Activated CD8-positive, alpha-beta T cell treated with anti-CD3 and anti-CD28 coated beads, Interleukin-2, amount 10 ng/mL, durations not matched to agents 7 days and 5 days (primary cell): ENCODE results near the gene WWP2. TPM values are rescaled to one million over a fixed set of nuclear protein-coding genes. Genes with fewer than 3 reads are reported as not detected.

ENCODE experiments used
- ATAC-seq: fragments of 150-1000 bp; cut with Tn5 transposase; one replicate; pipeline ENCODE4 v1.10.0; 2021; ENCODE audit warnings: moderate library complexity
- CTCF ChIA-PET: fragments of 350-600 bp; sonication (Branson Sonifier 250); formaldehyde crosslinking; loops from one replicate; lab custom pipeline; 2021; ENCODE audit warnings: antibody characterized with exemption; lab: Charles Lee
- POLR2A ChIA-PET: fragments of 350-600 bp; sonication (Branson Sonifier 250); formaldehyde crosslinking; loops from one replicate; lab custom pipeline; 2021; ENCODE audit warnings: antibody characterized with exemption; lab: Charles Lee
- DNase-seq: peaks from one replicate; pipeline ENCODE4 v3.0.0-alpha.2; 2020
- H3K27ac Mint-ChIP-seq: one replicate; pipeline ENCODE4 v1.8.0; 2021; ENCODE audit warnings: mild to moderate bottlenecking, mixed read lengths
- H3K27me3 Mint-ChIP-seq: one replicate; pipeline ENCODE4 v1.8.0; 2021; ENCODE audit warnings: low read depth, mixed read lengths
- H3K36me3 Mint-ChIP-seq: one replicate; pipeline ENCODE4 v1.8.0; 2021; ENCODE audit warnings: low read depth, mixed read lengths
- H3K4me1 Mint-ChIP-seq: one replicate; pipeline ENCODE4 v1.8.0; 2021; ENCODE audit warnings: low read depth, mixed read lengths
- H3K4me3 Mint-ChIP-seq: one replicate; pipeline ENCODE4 v1.8.0; 2021; ENCODE audit warnings: mild to moderate bottlenecking, mixed read lengths
- H3K9me3 Mint-ChIP-seq: one replicate; pipeline ENCODE4 v1.8.0; 2022; ENCODE audit warnings: mixed read lengths; ENCODE audit not compliant: insufficient read depth
- total RNA-seq, 2 experiments: library from RNA; stranded (reverse); gene quantifications; one replicate each; pipeline ENCODE4 v1.2.3, GENCODE V29; 2021

WWP2 gene
- total RNA-seq, 2 experiments from 2014 or later: 60.1 to 64.5 TPM

DNA sequence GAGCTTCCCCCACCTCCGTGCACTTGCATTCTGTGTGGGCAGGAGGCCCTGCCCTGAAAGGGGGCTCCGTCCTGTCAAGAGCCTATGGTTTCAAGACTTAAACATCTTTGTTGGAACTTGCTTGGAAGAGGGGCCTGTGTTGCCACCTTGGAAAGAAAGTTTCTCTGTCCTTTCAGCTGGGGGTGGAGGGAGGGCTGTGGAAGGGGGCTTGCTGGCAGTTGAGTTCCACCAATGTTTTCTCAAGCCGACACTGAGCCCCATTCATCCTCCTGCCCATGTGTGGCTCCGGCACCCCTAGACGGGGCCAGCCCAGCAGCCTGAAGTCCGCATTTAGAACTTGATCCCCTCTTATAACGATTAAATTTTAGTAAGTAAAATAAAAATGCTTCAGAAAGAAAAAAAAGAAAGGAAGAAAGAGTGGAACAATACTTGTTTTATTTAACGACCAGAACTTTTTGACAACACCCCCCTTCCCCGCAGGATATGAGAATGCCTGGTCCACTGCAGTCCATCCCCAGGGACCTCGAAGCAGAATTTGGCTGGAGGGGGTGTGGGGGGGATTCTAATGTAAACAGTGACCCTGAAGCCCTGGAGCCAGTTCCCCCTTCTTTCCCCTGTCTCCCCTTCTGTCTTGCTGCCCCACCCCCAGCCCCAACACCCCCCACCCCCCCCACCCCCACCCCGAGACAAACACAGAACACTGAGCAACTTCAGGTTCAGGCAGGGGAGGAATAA is 162.1 kb downstream of the WWP2 start:
- DNase-seq (no peak), ATAC-seq (no peak)
- H3K36me3 Mint-ChIP-seq: no peaks in the 10 kb centered on the region
- no peaks in the 10 kb centered on the region for H3K4me1 Mint-ChIP-seq
- ChIA-PET CTCF (no interaction called here), POLR2A (no interaction called here)
- no peaks in the 10 kb centered on the region for H3K9me3 Mint-ChIP-seq
- no peak overlapping the region for H3K27ac Mint-ChIP-seq
- H3K4me3 Mint-ChIP-seq: no peak overlapping the region
- H3K27me3 Mint-ChIP-seq: no peaks in the 10 kb centered on the region

DNA sequence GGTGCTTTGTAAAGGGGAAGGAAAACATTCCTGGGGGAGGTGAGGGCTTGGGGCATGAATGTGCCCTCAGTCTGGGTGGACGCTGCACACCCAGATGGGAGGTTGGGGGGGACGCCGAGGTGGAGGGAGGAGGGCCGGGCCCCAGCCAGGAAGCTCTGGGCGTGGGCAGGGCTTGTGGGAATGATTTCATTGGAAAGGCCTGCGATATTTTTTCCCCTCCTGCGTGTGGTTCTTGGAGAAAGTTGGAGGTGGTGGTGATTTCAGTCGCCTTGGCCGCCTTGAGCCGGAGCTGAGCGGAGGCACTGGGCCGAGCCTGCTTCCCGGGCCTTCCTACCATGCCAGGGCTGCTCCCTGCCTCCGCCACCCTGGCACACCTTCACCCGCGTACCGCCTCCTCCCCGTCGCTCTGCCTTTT is 162.7 kb downstream of the WWP2 start:
- CTCF ChIA-PET: no interaction called here
- no peaks in the 10 kb centered on the region for H3K4me1 Mint-ChIP-seq
- no peaks in the 10 kb centered on the region for H3K36me3 Mint-ChIP-seq
- H3K9me3 Mint-ChIP-seq: no peaks in the 10 kb centered on the region
- H3K27ac Mint-ChIP-seq: no peak overlapping the region
- POLR2A ChIA-PET: no interaction called here
- ATAC-seq: no peak
- H3K4me3 Mint-ChIP-seq: no peak overlapping the region
- no peak for DNase-seq
- no peaks in the 10 kb centered on the region for H3K27me3 Mint-ChIP-seq

DNA sequence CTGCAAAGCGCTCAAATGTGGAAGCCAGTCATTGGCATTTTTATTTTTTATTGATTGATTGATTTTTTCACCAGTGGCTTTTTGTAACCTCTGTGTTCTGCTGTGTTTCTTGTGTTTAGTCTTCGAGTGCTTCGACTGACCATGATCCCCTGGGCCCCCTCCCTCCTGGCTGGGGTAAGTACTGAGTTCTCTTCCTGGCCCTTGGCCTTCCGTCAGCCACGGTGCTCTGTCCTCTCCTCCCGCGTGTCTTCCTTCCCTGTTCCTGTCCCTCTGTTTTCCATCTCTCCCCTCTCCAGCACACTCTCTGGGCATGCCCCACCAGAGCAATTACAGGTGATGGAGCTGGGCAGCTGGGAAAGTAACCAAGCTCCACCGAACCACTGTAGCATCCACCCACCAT is 163.2 kb downstream of the WWP2 start:
- no peaks in the 10 kb centered on the region for H3K9me3 Mint-ChIP-seq
- no peaks in the 10 kb centered on the region for H3K4me1 Mint-ChIP-seq
- H3K36me3 Mint-ChIP-seq: no peaks in the 10 kb centered on the region
- no peak overlapping the region for H3K27ac Mint-ChIP-seq
- ChIA-PET CTCF (no interaction called here), POLR2A (no interaction called here)
- no peak overlapping the region for H3K4me3 Mint-ChIP-seq
- ATAC-seq (no peak), DNase-seq (no peak)
- no peaks in the 10 kb centered on the region for H3K27me3 Mint-ChIP-seq

DNA sequence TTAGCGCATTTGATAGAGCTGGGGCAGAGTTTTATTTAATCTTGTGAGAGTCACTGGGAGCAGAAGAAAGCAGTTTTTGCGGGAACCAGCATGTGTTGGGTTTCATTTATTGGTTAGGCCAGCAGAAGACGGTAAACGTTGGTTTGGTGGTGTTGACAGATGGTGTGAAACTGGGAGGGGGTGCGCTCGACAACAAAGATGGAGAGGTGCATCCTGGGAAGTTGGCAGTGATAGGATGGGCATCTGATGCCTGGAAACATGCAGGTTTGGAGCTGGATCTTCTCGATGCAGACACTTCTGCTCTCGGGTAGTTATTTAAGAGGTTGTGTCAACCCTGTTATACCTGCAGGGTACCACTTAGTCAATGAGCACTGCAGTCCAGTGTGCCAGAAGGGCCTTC is 164.1 kb downstream of the WWP2 start:
- CTCF ChIA-PET: no interaction called here
- Mint-ChIP-seq H3K27me3 (no peaks in the 10 kb centered on the region), H3K27ac (no peak overlapping the region), H3K9me3 (no peaks in the 10 kb centered on the region), H3K36me3 (peaks cover 3% of the 10 kb centered on the region), H3K4me1 (no peaks in the 10 kb centered on the region), H3K4me3 (no peak overlapping the region)
- no peak for ATAC-seq
- POLR2A ChIA-PET: no interaction called here
- no peak for DNase-seq

DNA sequence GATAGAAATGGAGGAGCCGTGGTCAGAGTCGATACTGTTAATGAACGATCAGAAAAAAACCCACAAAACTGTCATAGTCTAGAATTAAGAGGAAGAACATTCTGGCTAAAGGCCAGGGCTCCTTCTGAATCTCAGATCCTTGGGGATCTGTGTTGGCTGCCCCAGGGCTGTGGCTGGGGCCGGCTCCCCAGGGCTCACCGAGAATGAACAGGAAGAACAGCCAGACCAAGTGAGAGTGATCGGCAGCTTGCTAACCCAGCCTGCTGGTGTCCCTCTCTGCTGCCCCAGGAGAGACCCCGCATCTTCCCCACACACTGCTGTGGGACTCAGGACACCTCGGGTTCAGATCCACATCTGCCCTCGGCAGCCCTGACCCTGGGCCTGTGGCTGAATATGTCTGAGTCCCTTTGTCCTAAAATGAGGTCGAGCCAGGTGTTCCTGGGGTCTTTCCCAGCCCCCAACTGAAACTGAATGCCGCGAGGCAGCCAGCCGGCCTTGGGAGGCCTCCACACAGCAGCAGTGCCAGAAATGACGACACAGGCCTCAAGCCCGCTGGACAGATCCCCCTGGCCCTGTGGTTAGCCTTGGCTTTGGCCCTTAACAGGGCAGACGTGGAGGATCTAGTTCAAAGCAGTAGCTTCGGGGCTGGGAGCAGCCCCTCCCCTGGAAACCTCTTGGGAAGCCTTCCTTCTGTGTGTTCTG is 165.1 kb downstream of the WWP2 start:
- Mint-ChIP-seq H3K27me3 (no peaks in the 10 kb centered on the region), H3K36me3 (peaks cover 5% of the 10 kb centered on the region), H3K27ac (no peak overlapping the region), H3K9me3 (no peaks in the 10 kb centered on the region), H3K4me3 (no peak overlapping the region), H3K4me1 (no peaks in the 10 kb centered on the region)
- CTCF ChIA-PET: interaction anchor here (0.7 to 3.4 kb wide), 2 partner anchors 56 to 218 kb away, joined by 4 to 10 read pairs; no protein-coding TSS in a partner anchor
- ATAC-seq (no peak), DNase-seq (no peak)
- POLR2A ChIA-PET: no interaction called here

DNA sequence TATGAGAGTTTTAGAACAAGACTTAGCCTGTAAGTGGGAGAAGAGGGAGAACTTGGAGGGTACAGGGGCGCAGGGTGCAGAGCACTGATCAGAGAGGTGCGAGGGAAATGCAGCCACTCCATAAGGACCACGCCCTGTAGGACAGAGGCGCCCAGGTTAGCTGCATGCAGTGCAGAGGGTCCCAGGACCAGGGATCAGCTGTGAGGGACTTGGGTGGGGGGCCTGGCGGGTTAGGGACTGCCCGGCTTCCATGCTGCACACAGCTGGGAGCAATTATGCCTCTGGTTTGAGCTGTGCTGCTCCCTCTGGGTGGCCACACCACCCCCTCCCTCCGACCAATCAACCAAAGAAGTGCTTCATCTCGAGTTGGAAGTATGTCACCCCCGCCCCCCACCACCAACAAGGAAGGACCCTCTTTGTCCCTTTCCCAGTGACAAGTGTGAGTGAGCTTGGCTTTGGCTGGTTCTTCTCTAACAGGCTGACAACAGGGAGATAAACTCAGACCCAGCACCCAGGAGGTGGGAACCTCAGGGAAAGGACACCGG is 166.8 kb downstream of the WWP2 start:
- Mint-ChIP-seq H3K4me3 (no peak overlapping the region), H3K27me3 (no peaks in the 10 kb centered on the region), H3K4me1 (no peaks in the 10 kb centered on the region), H3K36me3 (peaks cover 8% of the 10 kb centered on the region), H3K27ac (no peak overlapping the region), H3K9me3 (no peaks in the 10 kb centered on the region)
- ATAC-seq (no peak), DNase-seq (no peak)
- ChIA-PET POLR2A (no interaction called here), CTCF (interaction anchor here (0.9 to 3.4 kb wide), 6 partner anchors 10 to 220 kb away, joined by 3 to 23 read pairs (median 10); no protein-coding TSS in a partner anchor)

DNA sequence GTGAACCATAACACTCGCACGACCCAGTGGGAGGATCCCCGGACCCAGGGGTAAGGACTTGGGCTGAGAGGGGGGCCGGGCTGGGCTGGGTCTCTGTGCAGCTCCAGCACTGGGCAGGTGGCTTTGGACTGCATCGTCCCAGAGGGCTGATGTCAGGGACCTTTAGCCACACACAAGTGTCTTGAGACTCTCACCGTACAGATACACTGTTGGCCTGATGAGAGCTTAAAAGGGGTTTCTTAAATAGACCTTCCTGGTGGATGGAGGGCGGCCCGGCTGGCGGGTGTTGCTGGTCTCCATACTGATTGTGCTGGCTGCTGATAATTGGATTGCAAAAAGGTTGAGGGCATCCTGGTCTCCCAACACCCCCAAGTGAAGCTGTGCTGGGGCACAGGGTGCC is 167.3 kb downstream of the WWP2 start:
- Mint-ChIP-seq H3K9me3 (no peaks in the 10 kb centered on the region), H3K4me3 (no peak overlapping the region), H3K4me1 (no peaks in the 10 kb centered on the region), H3K27ac (no peak overlapping the region), H3K36me3 (peaks cover 8% of the 10 kb centered on the region), H3K27me3 (no peaks in the 10 kb centered on the region)
- ATAC-seq (no peak), DNase-seq (no peak)
- ChIA-PET POLR2A (no interaction called here), CTCF (interaction anchor here (0.9 to 3.4 kb wide), 9 partner anchors 10 to 221 kb away, joined by 3 to 23 read pairs (median 10); partner anchors contain the start of genes NOB1 and NQO1)

DNA sequence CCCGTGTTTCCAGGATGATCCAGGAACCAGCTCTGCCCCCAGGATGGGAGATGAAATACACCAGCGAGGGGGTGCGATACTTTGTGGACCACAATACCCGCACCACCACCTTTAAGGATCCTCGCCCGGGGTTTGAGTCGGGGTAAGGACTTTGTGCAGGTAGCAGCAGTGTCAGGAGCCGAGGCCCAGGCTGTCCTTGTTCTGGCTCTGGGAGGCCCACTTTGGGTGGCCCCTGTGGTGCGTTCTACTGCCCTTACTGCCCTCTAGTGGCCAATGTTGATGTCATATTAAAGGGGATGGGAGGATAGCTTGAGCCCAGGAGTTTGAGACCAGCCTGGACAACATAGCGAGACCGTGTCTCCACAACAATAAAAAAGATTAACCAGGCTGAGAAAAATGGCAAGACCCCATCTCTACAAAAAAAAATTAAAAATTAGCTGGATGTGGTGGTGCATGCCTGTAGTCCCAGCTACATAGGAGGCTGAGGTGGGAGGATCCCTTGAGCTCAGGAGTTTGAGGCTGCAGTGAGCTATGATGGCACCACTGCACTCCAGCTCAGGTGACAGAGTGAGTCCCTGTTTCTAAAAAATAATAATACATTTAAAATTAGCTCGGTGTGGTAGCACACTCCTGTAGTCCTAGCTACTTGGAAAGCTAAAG is 168.1 kb downstream of the WWP2 start:
- no peaks in the 10 kb centered on the region for H3K27me3 Mint-ChIP-seq
- H3K9me3 Mint-ChIP-seq: no peaks in the 10 kb centered on the region
- no peaks in the 10 kb centered on the region for H3K4me1 Mint-ChIP-seq
- peak; percentile 78 for ATAC-seq
- H3K36me3 Mint-ChIP-seq: peaks cover 8% of the 10 kb centered on the region
- peak; percentile 69 for DNase-seq
- no peak overlapping the region for H3K27ac Mint-ChIP-seq
- POLR2A ChIA-PET: interaction anchor here (0.8 kb wide), 1 partner anchor 136 kb away, joined by 3 read pairs; no protein-coding TSS in a partner anchor
- CTCF ChIA-PET: interaction anchor here (0.6 to 3.4 kb wide), 26 partner anchors 8 to 534 kb away, joined by 3 to 23 read pairs (median 4); partner anchors contain the start of genes NOB1, NQO1 and WWP2
- H3K4me3 Mint-ChIP-seq: no peak overlapping the region

DNA sequence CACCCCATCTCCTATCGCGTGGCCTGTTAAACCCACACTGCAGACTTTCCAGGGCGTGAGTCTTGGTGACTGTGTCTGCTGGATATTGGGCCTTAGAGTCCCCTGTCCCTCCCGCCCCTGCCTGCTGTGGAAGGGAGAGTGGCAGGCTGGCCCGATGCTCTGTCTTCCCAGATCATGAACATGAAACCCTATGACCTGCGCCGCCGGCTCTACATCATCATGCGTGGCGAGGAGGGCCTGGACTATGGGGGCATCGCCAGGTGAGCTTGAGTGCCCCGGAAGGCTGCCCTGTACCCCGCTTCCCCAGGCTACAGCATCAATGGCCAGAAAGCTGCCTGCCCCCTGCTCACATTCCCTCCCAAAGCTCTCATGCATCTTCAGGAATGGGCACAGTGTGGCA is 169.5 kb downstream of the WWP2 start:
- peaks cover 12% of the 10 kb centered on the region for H3K36me3 Mint-ChIP-seq
- ChIA-PET POLR2A (no interaction called here), CTCF (no interaction called here)
- DNase-seq (no peak), ATAC-seq (no peak)
- H3K27ac Mint-ChIP-seq: no peak overlapping the region
- H3K9me3 Mint-ChIP-seq: no peaks in the 10 kb centered on the region
- no peaks in the 10 kb centered on the region for H3K27me3 Mint-ChIP-seq
- H3K4me1 Mint-ChIP-seq: no peaks in the 10 kb centered on the region
- no peak overlapping the region for H3K4me3 Mint-ChIP-seq

DNA sequence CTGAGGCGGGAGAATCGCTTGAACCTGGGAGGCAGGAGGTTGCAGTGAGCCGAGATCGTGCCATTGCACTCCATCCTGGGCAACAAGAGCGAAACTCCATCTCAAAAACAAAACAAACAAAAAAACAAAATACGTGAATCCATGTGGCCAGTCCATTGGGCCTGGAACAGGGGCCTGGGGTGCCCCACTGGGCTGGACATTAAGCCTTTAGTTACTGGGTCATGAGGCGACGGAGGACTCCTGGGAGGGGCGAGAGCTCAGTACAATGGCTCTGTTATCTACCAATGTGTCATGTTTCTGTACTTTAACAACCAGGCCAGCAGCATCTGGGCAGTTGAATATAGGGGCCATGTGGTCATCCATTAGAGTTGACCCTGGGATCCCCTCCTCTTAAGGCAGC is 170.1 kb downstream of the WWP2 start:
- Mint-ChIP-seq H3K9me3 (no peaks in the 10 kb centered on the region), H3K4me1 (no peaks in the 10 kb centered on the region), H3K27ac (no peak overlapping the region), H3K27me3 (no peaks in the 10 kb centered on the region), H3K36me3 (peaks cover 15% of the 10 kb centered on the region), H3K4me3 (no peak overlapping the region)
- CTCF ChIA-PET: no interaction called here
- POLR2A ChIA-PET: no interaction called here
- no peak for ATAC-seq
- no peak for DNase-seq

DNA sequence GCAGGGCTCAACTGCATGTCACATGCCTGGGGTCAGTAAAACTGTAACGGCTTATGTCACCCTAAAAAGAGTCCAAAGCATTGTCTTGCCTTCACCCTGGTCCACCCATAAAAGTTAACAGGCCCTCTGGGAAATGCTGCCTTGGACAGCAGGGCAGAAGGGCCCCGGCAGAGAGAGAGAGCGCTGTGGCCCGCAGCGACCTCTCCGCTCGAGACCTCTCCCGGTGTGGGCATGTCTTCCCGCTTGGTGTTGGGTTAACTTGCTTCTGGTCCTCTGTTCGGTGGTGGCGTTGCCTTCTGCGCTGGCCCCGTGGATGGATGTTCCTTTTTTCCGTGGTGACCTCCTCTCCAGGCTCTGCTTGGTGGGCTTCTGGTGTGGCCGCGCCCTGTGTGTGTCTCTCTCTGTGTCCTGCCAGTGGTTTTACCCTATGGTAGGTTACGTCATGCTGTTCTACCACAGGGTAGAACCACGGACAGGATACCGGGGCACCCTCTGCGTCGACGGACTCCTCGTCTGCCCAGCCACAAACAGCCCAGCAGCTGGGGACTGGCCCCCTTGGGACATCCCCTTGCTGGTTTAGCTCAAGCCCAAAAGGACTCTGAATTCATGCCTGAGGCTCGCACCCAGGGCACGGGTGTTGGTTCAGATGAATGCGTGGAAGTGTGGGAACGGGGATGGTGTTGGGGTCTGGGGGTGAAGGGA is 170.7 kb downstream of the WWP2 start:
- ATAC-seq (no peak), DNase-seq (no peak)
- ChIA-PET CTCF (no interaction called here), POLR2A (no interaction called here)
- H3K27ac Mint-ChIP-seq: no peak overlapping the region
- H3K27me3 Mint-ChIP-seq: no peaks in the 10 kb centered on the region
- H3K9me3 Mint-ChIP-seq: no peaks in the 10 kb centered on the region
- no peaks in the 10 kb centered on the region for H3K4me1 Mint-ChIP-seq
- peaks cover 19% of the 10 kb centered on the region for H3K36me3 Mint-ChIP-seq
- no peak overlapping the region for H3K4me3 Mint-ChIP-seq
